ENCODE data around the gene GOT2. TPM values are rescaled to one million over a fixed set of nuclear protein-coding genes. Genes with fewer than 3 reads are reported as not detected.

The GOT2 gene
- total and polyA plus RNA-seq, 2 of the 8 experiments (the other 6 are each of a cell fraction or from before 2014, with no cell fraction given), result 62.9 to 223 TPM

DNA sequence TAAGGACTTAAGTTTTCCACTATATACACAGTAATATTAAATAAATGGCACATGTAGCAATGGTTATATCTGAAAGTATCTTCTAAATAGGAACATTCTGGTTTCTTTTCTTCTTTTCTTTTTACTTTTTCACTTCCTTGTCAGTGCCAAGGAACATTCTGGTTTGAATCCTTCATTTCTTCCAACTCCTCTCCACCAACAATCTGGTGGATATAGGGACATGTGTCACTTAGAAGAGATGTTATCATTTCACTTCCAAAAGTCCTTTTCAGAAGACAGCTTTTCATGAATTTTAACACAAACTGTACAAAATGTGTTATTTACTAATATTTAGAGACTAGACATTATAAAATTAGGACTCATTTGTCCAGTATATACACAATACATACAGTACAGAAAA lies 7.9 kb upstream of the GOT2 start:
- Histone ChIP-seq H3K14ac (ENCODE audit: insufficient read length) (no peak overlapping the region), H4K91ac (replicated peaks; ENCODE audit: insufficient read length, low read length) (no peak overlapping the region), H3K4me3 (ENCODE audit: extremely low read depth in 1 of 4, insufficient read depth in 2 of 4, low read depth in 3 of 4, low read length in 4 of 4) (no peak overlapping the region), H3K23ac (ENCODE audit: insufficient read length) (no peak overlapping the region), H3K27ac (ENCODE audit: low read depth, low read length) (no peak overlapping the region), H3K79me2 (ENCODE audit: control insufficient read depth in 1 of 2, insufficient read depth in 2 of 2, low read length in 2 of 2) (no peaks in the 10 kb centered on the region), H3K36me3 (ENCODE audit: control insufficient read depth in 2 of 4, insufficient read depth in 4 of 4, low read length in 3 of 4) (no peaks in the 10 kb centered on the region), H2BK5ac (ENCODE audit: low read depth, low read length) (no peak overlapping the region), H2AFZ (ENCODE audit: low read length) (no peak overlapping the region), H2BK15ac (ENCODE audit: low read length) (no peak overlapping the region), H4K20me1 (replicated peaks in 1 of 2; ENCODE audit: control insufficient read depth in 1 of 2, insufficient read depth in 2 of 2, low read length in 2 of 2) (no peaks in the 10 kb centered on the region), H3K79me1 (ENCODE audit: low read depth, low read length) (no peaks in the 10 kb centered on the region), H2BK20ac (ENCODE audit: low read length) (no peak overlapping the region), H3K9me3 (ENCODE audit: insufficient read depth in 2 of 2, low read depth in 1 of 2, low read length in 1 of 2) (no peaks in the 10 kb centered on the region), H3K4me2 (ENCODE audit: insufficient read depth in 1 of 2, low read depth in 2 of 2, low read length in 2 of 2) (no peak overlapping the region), H3K27me3 (replicated peaks in 1 of 4; ENCODE audit: control insufficient read depth in 3 of 4, extremely low read depth in 1 of 4, insufficient read depth in 3 of 4, low read length in 3 of 4) (no peaks in the 10 kb centered on the region), H3K4ac (replicated peaks; ENCODE audit: insufficient read length, low read depth, low read length) (no peak overlapping the region), H2BK12ac (ENCODE audit: low read depth, low read length) (no peak overlapping the region), H3K4me1 (replicated peaks in 1 of 4; ENCODE audit: control insufficient read depth in 3 of 4, insufficient read depth in 4 of 4, low read length in 3 of 4) (no peaks in the 10 kb centered on the region), H2BK120ac (replicated peaks; ENCODE audit: low read depth, low read length) (no peak overlapping the region), H3K56ac (replicated peaks; ENCODE audit: insufficient read length, low read depth, low read length) (no peak overlapping the region), H2AK5ac (ENCODE audit: low read depth, low read length) (no peak overlapping the region), H3K9ac (replicated peaks in 1 of 4; ENCODE audit: extremely low read depth in 1 of 4, low read depth in 3 of 4, low read length in 3 of 4) (no peak overlapping the region), H3K18ac (ENCODE audit: extremely low read depth, low read length) (no peak overlapping the region), H3K23me2 (ENCODE audit: low read depth, low read length) (no peaks in the 10 kb centered on the region), H4K8ac (ENCODE audit: extremely low read depth, insufficient read depth, low read length) (no peak overlapping the region), H4K5ac (ENCODE audit: insufficient read length, low read depth, low read length) (no peak overlapping the region)
- TF ChIP-seq GABPA (IDR thresholded peaks at IDR 0.05; ENCODE audit: borderline replicate concordance, insufficient read depth, low read length), result no peak
- no peak for TF ChIP-seq SIRT6 (IDR thresholded peaks at IDR 0.05; ENCODE audit: low read length)
- no peak for TF ChIP-seq SIX5 (IDR thresholded peaks at IDR 0.05; ENCODE audit: low read depth, low read length)
- no peak for TF ChIP-seq POU5F1 (IDR thresholded peaks at IDR 0.05; ENCODE audit: low read depth, low read length)
- TF ChIP-seq JUN (IDR thresholded peaks at IDR 0.05; ENCODE audit: low read depth, low read length), result no peak
- no peak for TF ChIP-seq KDM5A (IDR thresholded peaks at IDR 0.05; ENCODE audit: low read length)
- no peak for TF ChIP-seq HDAC2 (IDR thresholded peaks at IDR 0.05; ENCODE audit: borderline replicate concordance in 1 of 2, low read depth in 2 of 2, low read length in 2 of 2)
- no peak for FAIRE-seq
- ChIA-PET CTCF (ENCODE audit: partially characterized antibody) (no interaction called here), POLR2A (ENCODE audit: partially characterized antibody) (no interaction called here)
- DNase-seq (ENCODE audit: low read depth in 1 of 2, low spot score in 2 of 2), result no peak
